Prostate gland (tissue), 2 donors: ENCODE data around the gene CYTH1. TPM values are rescaled to one million over a fixed set of nuclear protein-coding genes. Genes with fewer than 3 reads are reported as not detected.

Experiments
- DNase-seq: peaks from one replicate; pipeline ENCODE4 v3.0.0-alpha.2; 2019; ENCODE audit warnings: low spot score
- H3K27ac ChIP-seq, 2 donors: fragments of 200-600 bp; sonication (generic); 2 replicates each; pipeline ENCODE4 v1.5.1; 2017 to 2019
- H3K27me3 ChIP-seq: fragments of 200-600 bp; sonication (generic); replicated peaks from 2 replicates; pipeline ENCODE4 v1.5.1; 2019; ENCODE audit not compliant: insufficient read depth
- H3K36me3 ChIP-seq, 2 donors: fragments of 200-600 bp; sonication (generic); 1 replicate in 1 of 2; 2 replicates in 1 of 2; pipeline versions ENCODE4 v1.5.1 to v1.8.1; 2017 to 2019
- H3K4me1 ChIP-seq: fragments of 200-600 bp; sonication (generic); replicated peaks from 2 replicates; pipeline ENCODE4 v1.5.1; 2019
- H3K4me3 ChIP-seq, 2 donors: fragments of 200-600 bp; sonication (generic); 2 replicates each; pipeline ENCODE4 v1.5.1; 2017 to 2019
- H3K9me3 ChIP-seq: fragments of 200-600 bp; sonication (generic); 2 replicates; pipeline ENCODE4 v1.5.1; 2017
- CTCF ChIP-seq, 4 experiments: fragments of 200-600 bp in 2 of 4; fragments of 450-650 bp in 2 of 4; sonication (generic) in 2 of 4; IDR thresholded peaks; 1 replicate in 3 of 4; 2 replicates in 1 of 4; pipeline ENCODE4 v1.5.1; 2016 to 2019; ENCODE audit warnings: antibody characterized with exemption in 4 of 4, mild to moderate bottlenecking in 2 of 4, moderate library complexity in 2 of 4
- POLR2A ChIP-seq: fragments of 450-650 bp; IDR thresholded peaks from one replicate; pipeline ENCODE4 v1.6.1; 2016; ENCODE audit warnings: antibody characterized with exemption, mild to moderate bottlenecking
- POLR2AphosphoS5 ChIP-seq: sonication (generic); formaldehyde crosslinking; IDR thresholded peaks from one replicate; pipeline ENCODE4 v1.6.1; 2017; ENCODE audit warnings: antibody characterized with exemption
- WGBS: methylation state at CpG from one replicate; pipeline ENCODE4 v1.1.5; 2018; 5-methylcytosine and 5-hydroxymethylcytosine counted together
- intact Hi-C: fragments of 100-400 bp; cut with DNase I; formaldehyde crosslinking; loops from one replicate; pipeline ENCODE4 v1.14.2; 2022
- total RNA-seq, 2 donors: library from RNA; depleted of rRNA; stranded (reverse); fragments of >200 nt; gene quantifications; one replicate each; pipeline ENCODE4 v1.1.0, GENCODE V29; 2016

Gene CYTH1
- total RNA-seq, 2 donors from 2014 or later: 65.2 to 73.9 TPM

GRCh38 chr17:78732354-78732753 is 49.7 kb downstream of the CYTH1 start:
- DNase-seq: no peak
- H3K27ac ChIP-seq: no peak overlapping the region
- no peaks in the 10 kb centered on the region for H3K27me3 ChIP-seq
- peaks cover 8% of the 10 kb centered on the region for H3K4me1 ChIP-seq
- no peaks in the 10 kb centered on the region for H3K9me3 ChIP-seq
- H3K36me3 ChIP-seq: no peaks in the 10 kb centered on the region
- H3K4me3 ChIP-seq: no peak overlapping the region
- intact Hi-C loops: no loop called here
- no peak for TF ChIP-seq POLR2A
- 45% methylated on average over 1 of the region's 1 CpG for WGBS

GRCh38 chr17:78731904-78732303 is 50.2 kb downstream of the CYTH1 start:
- Histone ChIP-seq H3K9me3 (no peaks in the 10 kb centered on the region), H3K4me3 (no peak overlapping the region), H3K27me3 (no peaks in the 10 kb centered on the region), H3K4me1 (peaks cover 8% of the 10 kb centered on the region), H3K36me3 (no peaks in the 10 kb centered on the region), H3K27ac (no peak overlapping the region)
- intact Hi-C loops: no loop called here
- no peak for DNase-seq
- TF ChIP-seq POLR2A (no peak), POLR2AphosphoS5 (no peak), CTCF (IDR thresholded peaks at IDR 0.05) (no peak)
- WGBS: 81% methylated on average over 5 of the region's 5 CpGs

GRCh38 chr17:78729641-78730040 is 52.4 kb downstream of the CYTH1 start:
- intact Hi-C loops: no loop called here

GRCh38 chr17:78728495-78728894 is 53.6 kb downstream of the CYTH1 start:
- H3K36me3 ChIP-seq: no peaks in the 10 kb centered on the region
- peaks cover 9% of the 10 kb centered on the region for H3K4me1 ChIP-seq
- TF ChIP-seq POLR2A (no peak), CTCF (IDR thresholded peaks at IDR 0.05) (no peak), POLR2AphosphoS5 (no peak)
- H3K27ac ChIP-seq: no peak overlapping the region
- DNase-seq: no peak
- H3K9me3 ChIP-seq: no peaks in the 10 kb centered on the region
- 95% methylated on average over 7 of the region's 7 CpGs for WGBS
- H3K27me3 ChIP-seq: no peaks in the 10 kb centered on the region
- no peak overlapping the region for H3K4me3 ChIP-seq
- intact Hi-C loops: no loop called here

More at GRCh38 chr17:78729641-78730040, 52.4 kb downstream of the CYTH1 start:
- TF ChIP-seq CTCF (IDR thresholded peaks at IDR 0.05) (no peak), POLR2A (no peak), POLR2AphosphoS5 (no peak)
- Histone ChIP-seq H3K27me3 (no peaks in the 10 kb centered on the region), H3K4me3 (no peak overlapping the region), H3K9me3 (no peaks in the 10 kb centered on the region), H3K36me3 (no peaks in the 10 kb centered on the region), H3K4me1 (peaks cover 8% of the 10 kb centered on the region), H3K27ac (no peak overlapping the region)
- WGBS: 81% methylated on average over 1 of the region's 1 CpG
- no peak for DNase-seq

- DNase-seq: no peak
- 85% methylated on average over 11 of the region's 11 CpGs for WGBS
- no peaks in the 10 kb centered on the region for H3K36me3 ChIP-seq
- TF ChIP-seq POLR2AphosphoS5 (no peak), CTCF (IDR thresholded peaks at IDR 0.05) (no peak), POLR2A (no peak)
- H3K4me1 ChIP-seq: peaks cover 13% of the 10 kb centered on the region
- intact Hi-C loops: no loop called here
- no peaks in the 10 kb centered on the region for H3K27me3 ChIP-seq
- no peak overlapping the region for H3K27ac ChIP-seq
- H3K4me3 ChIP-seq: no peak overlapping the region
- H3K9me3 ChIP-seq: no peaks in the 10 kb centered on the region
These were observed 54.4 kb downstream of the CYTH1 start for GRCh38 chr17:78727476-78728229.
